ENCODE data around the gene NFE2L1. TPM values are rescaled to one million over a fixed set of nuclear protein-coding genes. Genes with fewer than 3 reads are reported as not detected.

NFE2L1 gene
- total and polyA plus RNA-seq, 2 of the 8 experiments (the other 6 are each of a cell fraction or from before 2014, with no cell fraction given), result 140 to 143 TPM

GRCh38 chr17:48044851-48045250, 3.3 kb upstream of the NFE2L1 start (continued):
- TF ChIP-seq KDM4A (IDR thresholded peaks at IDR 0.05; ENCODE audit: low read depth, low read length, severe bottlenecking), result no peak
- no peak for TF ChIP-seq RAD21 (IDR thresholded peaks at IDR 0.05 in 1 of 2, conservative IDR thresholded peaks at IDR 0.05 in 1 of 2; ENCODE audit: low read depth in 2 of 2, low read length in 2 of 2)
- TF ChIP-seq CHD7 (IDR thresholded peaks at IDR 0.05; ENCODE audit: insufficient replicate concordance, low read length), result no peak

Measured in H1 (cell line).